HepG2 (cell line): ENCODE measurements around the gene BCAS1. TPM values are rescaled to one million over a fixed set of nuclear protein-coding genes. Genes with fewer than 3 reads are reported as not detected.

ENCODE experiments used
- FOXM1 ChIP-seq: sonication (generic); formaldehyde crosslinking; IDR thresholded peaks from 2 replicates; pipeline ENCODE4 v1.5.0; 2020; ENCODE audit warnings: missing genetic modification reagents
- KDM6A ChIP-seq: IDR thresholded peaks from 2 replicates; pipeline ENCODE4 v1.6.1; 2016; ENCODE audit warnings: low read depth
- MBD4 ChIP-seq: IDR thresholded peaks from 2 replicates; pipeline ENCODE4 v1.6.1; 2012; ENCODE audit warnings: low read length, inconsistent platforms, borderline replicate concordance
- MED1 ChIP-seq: sonication (generic); formaldehyde crosslinking; IDR thresholded peaks from 2 replicates; pipeline ENCODE4 v1.4.0; 2020; ENCODE audit warnings: missing genetic modification reagents
- MTF2 ChIP-seq: sonication (generic); formaldehyde crosslinking; IDR thresholded peaks from 2 replicates; pipeline ENCODE4 v1.5.0; 2020; ENCODE audit warnings: missing genetic modification reagents, borderline replicate concordance
- NFE2 ChIP-seq: sonication (generic); formaldehyde crosslinking; IDR thresholded peaks from 2 replicates; pipeline ENCODE4 v1.4.0; 2020; ENCODE audit warnings: missing genetic modification reagents
- PHF5A ChIP-seq: IDR thresholded peaks from one replicate; pipeline ENCODE4 v1.6.1; 2018; ENCODE audit warnings: low read depth, missing genetic modification reagents; ENCODE audit not compliant: unreplicated experiment
- RBAK ChIP-seq: sonication (generic); formaldehyde crosslinking; IDR thresholded peaks from 2 replicates; pipeline ENCODE4 v1.5.1; 2020; ENCODE audit warnings: mild to moderate bottlenecking, missing genetic modification reagents
- STAG1 ChIP-seq: sonication (generic); formaldehyde crosslinking; IDR thresholded peaks from 2 replicates; pipeline ENCODE4 v1.4.0; 2020; ENCODE audit warnings: missing genetic modification reagents
- TBL1XR1 ChIP-seq: fragments of 150-350 bp; IDR thresholded peaks from 2 replicates; pipeline ENCODE4 v1.6.1; 2014; ENCODE audit warnings: borderline replicate concordance, low read length; ENCODE audit not compliant: partially characterized antibody
- TEF ChIP-seq: sonication (generic); formaldehyde crosslinking; IDR thresholded peaks from 2 replicates; pipeline ENCODE4 v1.5.0; 2020; ENCODE audit warnings: missing genetic modification reagents
- ZBTB40 ChIP-seq, 2 experiments: fragments of 450-650 bp in 1 of 2; sonication (generic) in 1 of 2; formaldehyde crosslinking in 1 of 2; IDR thresholded peaks; 2 replicates each; pipeline versions ENCODE4 v1.6.1 to v1.8.0; 2016 to 2022; ENCODE audit warnings: antibody characterized with exemption in 1 of 2, mild to moderate bottlenecking in 1 of 2, missing genetic modification reagents in 1 of 2
- ZFP41 ChIP-seq: sonication (generic); formaldehyde crosslinking; IDR thresholded peaks from 2 replicates; pipeline ENCODE4 v1.4.0; 2020; ENCODE audit warnings: mild to moderate bottlenecking, missing genetic modification reagents, borderline replicate concordance
- ZNF652 ChIP-seq: IDR thresholded peaks from 2 replicates; pipeline ENCODE4 v1.6.1; 2016; ENCODE audit warnings: low read depth, borderline replicate concordance
- ZNF891 ChIP-seq: sonication (generic); formaldehyde crosslinking; IDR thresholded peaks from 2 replicates; pipeline ENCODE4 v1.5.0; 2020; ENCODE audit warnings: mild to moderate bottlenecking, missing genetic modification reagents
- polyA plus RNA-seq, 8 experiments: library from polyadenylated mRNA; depleted of rRNA in 3 of 8; stranded (reverse) in 7 of 8; unstranded in 1 of 8; fragments of >200 nt; fragmentation: Illumina TruSeq in 4 of 8; extraction: Trizol in 4 of 8; gene quantifications; 2 replicates each; pipeline versions ENCODE4 v1.2.1 to v1.2.3, GENCODE V29; 2011 to 2016; ENCODE audit warnings: low read depth in 4 of 8, missing spikeins in 1 of 8, mixed read lengths in 1 of 8; ENCODE audit not compliant: insufficient read depth in 1 of 8
- total RNA-seq, 5 experiments: library from RNA; depleted of rRNA; stranded (reverse); fragments of >200 nt; fragmentation: Illumina TruSeq; extraction: Trizol; gene quantifications; 2 replicates each; pipeline ENCODE4 v1.2.3, GENCODE V29; 2016; ENCODE audit warnings: low read depth in 1 of 5
- TF ChIP-seq, protein P1 (sequence below): sonication (generic); formaldehyde crosslinking; IDR thresholded peaks from 2 replicates; pipeline ENCODE4 v1.4.0; 2020; ENCODE audit warnings: missing genetic modification reagents, borderline replicate concordance

The BCAS1 gene
- total and polyA plus RNA-seq, 2 of the 13 experiments (the other 11 are each of a cell fraction or from before 2014, with no cell fraction given): 0.55 to 0.91 TPM

DNA sequence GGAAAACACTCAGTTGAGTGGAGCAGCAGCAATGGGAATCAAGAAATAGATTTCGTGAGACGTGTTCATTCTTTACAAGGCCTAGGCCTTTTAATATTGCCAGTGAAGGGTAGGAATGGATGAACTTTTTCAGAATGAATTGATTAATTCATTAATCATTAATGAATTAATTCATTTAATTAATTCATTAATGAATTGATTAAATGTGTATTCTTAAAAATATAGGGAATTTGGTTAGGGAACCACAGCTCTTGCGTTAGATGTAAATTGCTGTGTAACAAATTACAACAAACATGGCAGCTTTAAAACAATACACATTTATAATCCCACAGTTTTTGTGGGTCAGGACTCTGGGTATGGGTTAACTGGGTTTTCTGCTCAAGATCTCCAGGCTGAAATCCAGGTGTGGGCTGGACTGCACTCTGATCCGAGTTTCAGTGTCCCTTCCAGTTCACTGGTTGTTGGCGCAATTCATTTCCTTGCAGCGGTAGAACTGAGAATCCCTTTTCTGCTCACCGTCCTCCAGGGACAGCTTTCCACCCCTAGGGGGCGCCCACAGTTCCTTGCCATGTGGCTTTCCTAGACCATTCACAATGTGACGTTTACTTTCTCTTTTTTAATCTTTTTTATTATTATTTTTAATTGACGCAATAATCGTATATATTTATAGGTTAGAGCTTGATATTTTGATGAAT, 32.8 kb upstream of the BCAS1 start (continued):
- TF ChIP-seq RBAK (CRISPR knock-in tag) (0 out of 2 replicates have a peak, but pooled peaks have one; percentile 46), TBL1XR1 (peak; percentile 92), MTF2 (CRISPR knock-in tag) (no peak), ZBTB40 (IDR thresholded peaks at IDR 0.05) (no peak), ZBTB40 (CRISPR knock-in tag; IDR thresholded peaks at IDR 0.05) (no peak), ZNF652 (CRISPR knock-in tag) (peak; percentile 49), NFE2 (no peak), PHF5A (no peak), ZFP41 (CRISPR knock-in tag) (no peak), KDM6A (CRISPR knock-in tag) (no peak), TEF (CRISPR knock-in tag) (peak; percentile 16; the same call in 1 of the 2 replicates), ZNF891 (CRISPR knock-in tag) (no peak), MED1 (CRISPR knock-in tag) (peak; percentile 84), MBD4 (no peak), STAG1 (CRISPR knock-in tag) (peak; percentile 89), FOXM1 (CRISPR knock-in tag) (no peak)
- TF ChIP-seq, protein P1, sequence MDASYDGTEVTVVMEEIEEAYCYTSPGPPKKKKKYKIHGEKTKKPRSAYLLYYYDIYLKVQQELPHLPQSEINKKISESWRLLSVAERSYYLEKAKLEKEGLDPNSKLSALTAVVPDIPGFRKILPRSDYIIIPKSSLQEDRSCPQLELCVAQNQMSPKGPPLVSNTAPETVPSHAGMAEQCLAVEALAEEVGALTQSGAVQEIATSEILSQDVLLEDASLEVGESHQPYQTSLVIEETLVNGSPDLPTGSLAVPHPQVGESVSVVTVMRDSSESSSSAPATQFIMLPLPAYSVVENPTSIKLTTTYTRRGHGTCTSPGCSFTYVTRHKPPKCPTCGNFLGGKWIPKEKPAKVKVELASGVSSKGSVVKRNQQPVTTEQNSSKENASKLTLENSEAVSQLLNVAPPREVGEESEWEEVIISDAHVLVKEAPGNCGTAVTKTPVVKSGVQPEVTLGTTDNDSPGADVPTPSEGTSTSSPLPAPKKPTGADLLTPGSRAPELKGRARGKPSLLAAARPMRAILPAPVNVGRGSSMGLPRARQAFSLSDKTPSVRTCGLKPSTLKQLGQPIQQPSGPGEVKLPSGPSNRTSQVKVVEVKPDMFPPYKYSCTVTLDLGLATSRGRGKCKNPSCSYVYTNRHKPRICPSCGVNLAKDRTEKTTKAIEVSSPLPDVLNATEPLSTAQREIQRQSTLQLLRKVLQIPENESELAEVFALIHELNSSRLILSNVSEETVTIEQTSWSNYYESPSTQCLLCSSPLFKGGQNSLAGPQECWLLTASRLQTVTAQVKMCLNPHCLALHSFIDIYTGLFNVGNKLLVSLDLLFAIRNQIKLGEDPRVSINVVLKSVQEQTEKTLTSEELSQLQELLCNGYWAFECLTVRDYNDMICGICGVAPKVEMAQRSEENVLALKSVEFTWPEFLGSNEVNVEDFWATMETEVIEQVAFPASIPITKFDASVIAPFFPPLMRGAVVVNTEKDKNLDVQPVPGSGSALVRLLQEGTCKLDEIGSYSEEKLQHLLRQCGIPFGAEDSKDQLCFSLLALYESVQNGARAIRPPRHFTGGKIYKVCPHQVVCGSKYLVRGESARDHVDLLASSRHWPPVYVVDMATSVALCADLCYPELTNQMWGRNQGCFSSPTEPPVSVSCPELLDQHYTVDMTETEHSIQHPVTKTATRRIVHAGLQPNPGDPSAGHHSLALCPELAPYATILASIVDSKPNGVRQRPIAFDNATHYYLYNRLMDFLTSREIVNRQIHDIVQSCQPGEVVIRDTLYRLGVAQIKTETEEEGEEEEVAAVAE (CRISPR knock-in tag): no peak; the same call in 1 of the 2 replicates
